ENCODE data around the gene STX18. TPM values are rescaled to one million over a fixed set of nuclear protein-coding genes. Genes with fewer than 3 reads are reported as not detected.
A peak's percentile ranks its signal among the peaks of the same experiment; 100 is the strongest.

STX18 gene
- total RNA-seq, 2 experiments from 2014 or later, result 25.8 to 27.9 TPM

GRCh38 chr4:4542774-4543485, 1.1 kb upstream of the STX18 start:
- Mint-ChIP-seq H3K27ac (peak overlapping the region; percentile 96), H3K9me3 (no peaks in the 10 kb centered on the region), H3K27me3 (no peaks in the 10 kb centered on the region), H3K4me1 (peaks cover 45% of the 10 kb centered on the region), H3K36me3 (ENCODE audit: low read depth) (peaks cover 14% of the 10 kb centered on the region), H3K4me3 (peak overlapping the region; percentile 89)
- ChIA-PET POLR2A (no interaction called here), CTCF (interaction anchor here (1.0 to 1.5 kb wide), 2 partner anchors 18 to 295 kb away, joined by 3 to 4 read pairs; partner anchors contain the start of gene TMEM128)
- no peak for DNase-seq

GRCh38 chr4:4541040-4541631, 712 bp downstream of the STX18 start:
- Mint-ChIP-seq H3K9me3 (no peaks in the 10 kb centered on the region), H3K4me3 (peak overlapping the region; percentile 89), H3K36me3 (ENCODE audit: low read depth) (peaks cover 6% of the 10 kb centered on the region), H3K27me3 (no peaks in the 10 kb centered on the region), H3K27ac (peak overlapping the region; percentile 96), H3K4me1 (peaks cover 42% of the 10 kb centered on the region)
- POLR2A ChIA-PET, result no interaction called here
- CTCF ChIA-PET, result interaction anchor here (1.3 to 1.5 kb wide), 2 partner anchors 17 to 35 kb away, joined by 4 read pairs; no protein-coding TSS in a partner anchor
- DNase-seq, result peak; percentile 44

- Mint-ChIP-seq H3K4me3 (no peak overlapping the region), H3K9me3 (no peaks in the 10 kb centered on the region), H3K4me1 (peaks cover 40% of the 10 kb centered on the region), H3K36me3 (ENCODE audit: low read depth) (no peaks in the 10 kb centered on the region), H3K27ac (no peak overlapping the region), H3K27me3 (no peaks in the 10 kb centered on the region)
- CTCF ChIA-PET, result interaction anchor here (1.5 kb wide), 1 partner anchor 15 kb away, joined by 3 read pairs; no protein-coding TSS in a partner anchor
- DNase-seq, result no peak
- POLR2A ChIA-PET, result no interaction called here
Measured at GRCh38 chr4:4539481-4539880, 2.4 kb downstream of the STX18 start.

- no peaks in the 10 kb centered on the region for H3K9me3 Mint-ChIP-seq
- H3K27ac Mint-ChIP-seq, result no peak overlapping the region
- CTCF ChIA-PET, result interaction anchor here (0.9 to 2.0 kb wide), 2 partner anchors 10 to 17 kb away, joined by 3 to 8 read pairs; no protein-coding TSS in a partner anchor
- H3K4me3 Mint-ChIP-seq, result no peak overlapping the region
- peaks cover 17% of the 10 kb centered on the region for H3K4me1 Mint-ChIP-seq
- POLR2A ChIA-PET, result no interaction called here
- DNase-seq, result no peak
- no peaks in the 10 kb centered on the region for H3K36me3 Mint-ChIP-seq (ENCODE audit: low read depth)
- H3K27me3 Mint-ChIP-seq, result no peaks in the 10 kb centered on the region
Measured at GRCh38 chr4:4535590-4535989, 6.3 kb downstream of the STX18 start.

GRCh38 chr4:4534515-4535145, 7.2 kb downstream of the STX18 start:
- no peaks in the 10 kb centered on the region for H3K36me3 Mint-ChIP-seq (ENCODE audit: low read depth)
- no peaks in the 10 kb centered on the region for H3K27me3 Mint-ChIP-seq
- peaks cover 8% of the 10 kb centered on the region for H3K4me1 Mint-ChIP-seq
- ChIA-PET POLR2A (no interaction called here), CTCF (interaction anchor here (0.9 to 2.0 kb wide), 2 partner anchors 9 to 16 kb away, joined by 3 to 8 read pairs; no protein-coding TSS in a partner anchor)
- no peak overlapping the region for H3K4me3 Mint-ChIP-seq
- DNase-seq, result no peak
- no peaks in the 10 kb centered on the region for H3K9me3 Mint-ChIP-seq
- H3K27ac Mint-ChIP-seq, result no peak overlapping the region

- Mint-ChIP-seq H3K9me3 (no peaks in the 10 kb centered on the region), H3K4me3 (no peak overlapping the region), H3K27me3 (no peaks in the 10 kb centered on the region), H3K36me3 (ENCODE audit: low read depth) (no peaks in the 10 kb centered on the region), H3K4me1 (no peaks in the 10 kb centered on the region), H3K27ac (no peak overlapping the region)
- POLR2A ChIA-PET, result no interaction called here
- no peak for DNase-seq
- CTCF ChIA-PET, result no interaction called here
Measured at GRCh38 chr4:4533461-4534169, 8.2 kb downstream of the STX18 start.

GRCh38 chr4:4532371-4533154, 9.3 kb downstream of the STX18 start:
- no peak for DNase-seq
- no peak overlapping the region for H3K4me3 Mint-ChIP-seq
- H3K9me3 Mint-ChIP-seq, result no peaks in the 10 kb centered on the region
- H3K36me3 Mint-ChIP-seq (ENCODE audit: low read depth), result no peaks in the 10 kb centered on the region
- no peaks in the 10 kb centered on the region for H3K4me1 Mint-ChIP-seq
- H3K27ac Mint-ChIP-seq, result no peak overlapping the region
- ChIA-PET POLR2A (no interaction called here), CTCF (no interaction called here)
- no peaks in the 10 kb centered on the region for H3K27me3 Mint-ChIP-seq

GRCh38 chr4:4529392-4529791, 12.5 kb downstream of the STX18 start:
- ChIA-PET CTCF (no interaction called here), POLR2A (no interaction called here)
- H3K9me3 Mint-ChIP-seq, result no peaks in the 10 kb centered on the region
- H3K4me3 Mint-ChIP-seq, result no peak overlapping the region
- no peak for DNase-seq
- H3K36me3 Mint-ChIP-seq (ENCODE audit: low read depth), result peaks cover 4% of the 10 kb centered on the region
- peaks cover 5% of the 10 kb centered on the region for H3K4me1 Mint-ChIP-seq
- no peaks in the 10 kb centered on the region for H3K27me3 Mint-ChIP-seq
- no peak overlapping the region for H3K27ac Mint-ChIP-seq

- ChIA-PET POLR2A (interaction anchor here (0.6 to 0.7 kb wide), 2 partner anchors 17 to 132 kb away, joined by 3 to 4 read pairs; no protein-coding TSS in a partner anchor), CTCF (interaction anchor here (1.7 kb wide), 2 partner anchors 9 to 15 kb away, joined by 3 to 8 read pairs; no protein-coding TSS in a partner anchor)
- Mint-ChIP-seq H3K9me3 (no peaks in the 10 kb centered on the region), H3K36me3 (ENCODE audit: low read depth) (peaks cover 4% of the 10 kb centered on the region), H3K4me1 (peaks cover 15% of the 10 kb centered on the region), H3K4me3 (no peak overlapping the region), H3K27ac (no peak overlapping the region), H3K27me3 (no peaks in the 10 kb centered on the region)
- DNase-seq, result no peak
Measured at GRCh38 chr4:4526401-4526800, 15.4 kb downstream of the STX18 start.

GRCh38 chr4:4524364-4524763, 17.5 kb downstream of the STX18 start:
- Mint-ChIP-seq H3K27me3 (no peaks in the 10 kb centered on the region), H3K4me3 (no peak overlapping the region), H3K36me3 (ENCODE audit: low read depth) (peaks cover 4% of the 10 kb centered on the region), H3K9me3 (no peaks in the 10 kb centered on the region), H3K27ac (peak overlapping the region; percentile 58), H3K4me1 (peaks cover 15% of the 10 kb centered on the region)
- DNase-seq, result peak; percentile 64
- POLR2A ChIA-PET, result no interaction called here
- CTCF ChIA-PET, result interaction anchor here (0.5 to 2.4 kb wide), 6 partner anchors 11 to 239 kb away, joined by 4 to 6 read pairs (median 4); partner anchors contain the start of gene STX18

GRCh38 chr4:4521731-4522130, 20.1 kb downstream of the STX18 start:
- Mint-ChIP-seq H3K27ac (no peak overlapping the region), H3K9me3 (no peaks in the 10 kb centered on the region), H3K36me3 (ENCODE audit: low read depth) (peaks cover 2% of the 10 kb centered on the region), H3K4me3 (no peak overlapping the region), H3K27me3 (no peaks in the 10 kb centered on the region), H3K4me1 (peaks cover 20% of the 10 kb centered on the region)
- CTCF ChIA-PET, result no interaction called here
- POLR2A ChIA-PET, result no interaction called here
- DNase-seq, result no peak

- H3K4me3 Mint-ChIP-seq, result no peak overlapping the region
- ChIA-PET CTCF (interaction anchor here (1.6 kb wide), 1 partner anchor 9 kb away, joined by 4 read pairs; no protein-coding TSS in a partner anchor), POLR2A (no interaction called here)
- no peak for DNase-seq
- H3K36me3 Mint-ChIP-seq (ENCODE audit: low read depth), result peaks cover 2% of the 10 kb centered on the region
- H3K4me1 Mint-ChIP-seq, result peaks cover 20% of the 10 kb centered on the region
- H3K27me3 Mint-ChIP-seq, result no peaks in the 10 kb centered on the region
- no peak overlapping the region for H3K27ac Mint-ChIP-seq
- no peaks in the 10 kb centered on the region for H3K9me3 Mint-ChIP-seq
Measured at GRCh38 chr4:4521136-4521535, 20.7 kb downstream of the STX18 start.
